ENCODE measurements around the gene FOXF1. TPM values are rescaled to one million over a fixed set of nuclear protein-coding genes. Genes with fewer than 3 reads are reported as not detected.
A peak's percentile ranks its signal among the peaks of the same experiment; 100 is the strongest.

FOXF1 gene
- total RNA-seq, 6 experiments from 2014 or later = 12.5 to 20.5 (median 17.9) TPM

DNA sequence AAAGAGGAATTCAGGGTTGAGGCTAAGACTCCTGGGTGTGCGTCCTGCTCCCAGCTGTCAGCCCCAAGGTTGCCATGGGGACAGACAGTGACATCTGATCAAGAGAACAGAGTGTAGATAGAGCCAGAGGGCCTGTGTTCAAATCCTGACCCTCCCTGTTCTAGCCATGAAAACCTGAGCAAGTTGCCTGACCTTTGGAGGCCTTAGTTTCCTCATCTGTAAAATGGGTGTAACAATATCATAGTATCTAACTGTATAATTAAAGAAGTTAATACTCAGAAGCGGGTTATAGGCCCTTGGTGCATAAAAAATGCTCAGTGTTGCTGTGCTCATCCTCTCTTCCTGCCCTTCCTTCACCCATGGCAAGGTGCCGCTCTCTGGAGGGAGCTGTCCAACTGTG is 28.7 kb upstream of the FOXF1 start:
- Mint-ChIP-seq H3K4me3 (no peak overlapping the region), H3K9me3 (peaks cover 12% of the 10 kb centered on the region), H3K27me3 (ENCODE audit: insufficient read depth) (peaks cover 39% of the 10 kb centered on the region), H3K36me3 (ENCODE audit: low read depth) (0 out of 2 replicates have a peak, but pooled peaks cover 10% of the 10 kb centered on the region), H3K27ac (no peak overlapping the region), H3K4me1 (ENCODE audit: low read depth) (peaks cover 29% of the 10 kb centered on the region)
- TF ChIP-seq, protein P1, sequence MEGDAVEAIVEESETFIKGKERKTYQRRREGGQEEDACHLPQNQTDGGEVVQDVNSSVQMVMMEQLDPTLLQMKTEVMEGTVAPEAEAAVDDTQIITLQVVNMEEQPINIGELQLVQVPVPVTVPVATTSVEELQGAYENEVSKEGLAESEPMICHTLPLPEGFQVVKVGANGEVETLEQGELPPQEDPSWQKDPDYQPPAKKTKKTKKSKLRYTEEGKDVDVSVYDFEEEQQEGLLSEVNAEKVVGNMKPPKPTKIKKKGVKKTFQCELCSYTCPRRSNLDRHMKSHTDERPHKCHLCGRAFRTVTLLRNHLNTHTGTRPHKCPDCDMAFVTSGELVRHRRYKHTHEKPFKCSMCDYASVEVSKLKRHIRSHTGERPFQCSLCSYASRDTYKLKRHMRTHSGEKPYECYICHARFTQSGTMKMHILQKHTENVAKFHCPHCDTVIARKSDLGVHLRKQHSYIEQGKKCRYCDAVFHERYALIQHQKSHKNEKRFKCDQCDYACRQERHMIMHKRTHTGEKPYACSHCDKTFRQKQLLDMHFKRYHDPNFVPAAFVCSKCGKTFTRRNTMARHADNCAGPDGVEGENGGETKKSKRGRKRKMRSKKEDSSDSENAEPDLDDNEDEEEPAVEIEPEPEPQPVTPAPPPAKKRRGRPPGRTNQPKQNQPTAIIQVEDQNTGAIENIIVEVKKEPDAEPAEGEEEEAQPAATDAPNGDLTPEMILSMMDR (IDR thresholded peaks at IDR 0.05) = no peak
- DNase-seq = no peak

DNA sequence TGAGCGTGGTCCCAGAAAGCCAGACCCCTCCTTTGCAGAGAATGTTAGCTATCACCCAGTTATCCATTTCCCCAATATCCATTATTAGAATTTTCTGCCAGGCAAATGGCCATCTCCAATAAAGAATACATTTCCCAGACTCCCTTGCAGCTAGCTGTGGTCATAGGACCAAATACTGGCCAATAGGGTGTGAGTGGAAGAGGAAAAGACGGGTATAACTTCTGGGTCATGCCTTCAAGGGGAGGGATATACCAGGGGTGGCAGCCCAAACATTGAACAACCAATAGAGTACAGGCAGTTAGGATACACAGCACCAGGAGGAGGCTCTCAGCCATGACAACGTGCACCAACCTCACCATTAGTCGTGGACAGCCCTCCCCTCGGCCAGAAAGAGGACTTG is 26.1 kb upstream of the FOXF1 start:
- peaks cover 6% of the 10 kb centered on the region for H3K4me1 Mint-ChIP-seq (ENCODE audit: low read depth)
- H3K4me3 Mint-ChIP-seq = no peak overlapping the region
- 0 out of 2 replicates have a peak, but pooled peaks cover 12% of the 10 kb centered on the region for H3K36me3 Mint-ChIP-seq (ENCODE audit: low read depth)
- peaks cover 50% of the 10 kb centered on the region for H3K27me3 Mint-ChIP-seq (ENCODE audit: insufficient read depth)
- TF ChIP-seq, protein P1 (IDR thresholded peaks at IDR 0.05) = no peak
- peaks cover 12% of the 10 kb centered on the region for H3K9me3 Mint-ChIP-seq
- no peak overlapping the region for H3K27ac Mint-ChIP-seq
- DNase-seq = no peak

DNA sequence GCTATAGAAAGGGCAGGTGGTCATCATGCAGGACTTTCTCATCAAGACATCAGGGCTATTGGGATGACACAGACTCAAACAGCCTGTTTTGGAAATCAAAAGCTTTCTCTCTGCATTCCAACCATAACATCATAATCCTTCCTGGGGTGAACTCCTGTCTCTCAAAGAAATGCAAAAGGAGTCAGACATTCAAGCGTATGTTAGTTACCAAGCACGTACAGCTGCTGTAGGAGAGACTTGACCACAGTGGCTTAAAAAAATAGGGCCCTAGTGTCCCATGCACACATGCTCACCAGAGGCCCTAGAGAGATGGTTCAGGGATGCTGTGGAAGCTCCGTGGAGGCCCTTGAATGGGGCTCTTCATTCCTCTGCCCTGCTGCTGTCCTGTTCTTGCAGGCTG is 24.6 kb upstream of the FOXF1 start:
- TF ChIP-seq, protein P1 (IDR thresholded peaks at IDR 0.05) = no peak
- 0 out of 2 replicates have a peak, but pooled peaks cover 16% of the 10 kb centered on the region for H3K36me3 Mint-ChIP-seq (ENCODE audit: low read depth)
- peaks cover 2% of the 10 kb centered on the region for H3K4me1 Mint-ChIP-seq (ENCODE audit: low read depth)
- no peak for DNase-seq
- no peak overlapping the region for H3K27ac Mint-ChIP-seq
- peaks cover 53% of the 10 kb centered on the region for H3K27me3 Mint-ChIP-seq (ENCODE audit: insufficient read depth)
- H3K9me3 Mint-ChIP-seq = peaks cover 17% of the 10 kb centered on the region
- no peak overlapping the region for H3K4me3 Mint-ChIP-seq

DNA sequence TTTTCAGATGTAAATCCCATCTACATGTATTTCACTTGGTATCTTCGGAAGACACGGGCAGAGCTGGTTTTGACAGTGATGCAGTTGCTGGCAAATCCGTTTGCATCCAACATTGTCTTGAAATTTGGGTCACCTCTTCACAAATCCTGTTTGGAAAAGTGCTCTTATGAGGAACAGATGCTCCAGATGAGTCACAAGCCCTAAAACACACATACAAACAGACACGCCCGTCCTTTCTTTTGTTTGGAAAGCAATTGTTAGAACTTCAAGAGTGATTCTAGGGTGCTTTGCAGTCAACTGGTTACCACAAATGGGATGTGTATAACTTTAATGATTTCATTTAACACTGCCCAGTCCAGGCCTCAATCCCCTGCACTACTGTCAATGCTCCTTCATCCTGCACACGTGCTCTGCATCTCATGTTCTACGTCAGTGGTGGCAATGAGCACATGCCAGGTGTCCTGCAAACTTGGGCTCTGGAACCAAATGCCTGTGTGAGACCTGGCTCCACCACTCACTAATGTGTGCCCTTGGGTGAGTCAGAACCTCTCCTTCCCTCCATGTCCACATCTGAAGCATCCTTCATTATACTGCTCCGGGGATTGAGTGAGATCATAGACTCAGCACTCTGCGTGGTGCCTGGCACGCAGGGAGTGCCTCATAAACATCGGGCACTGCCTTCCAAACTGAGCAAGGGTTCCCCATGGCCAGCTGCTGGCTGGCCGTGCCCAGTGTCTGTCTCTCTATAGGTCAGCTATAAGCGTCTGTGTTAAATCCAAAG is 19.3 kb upstream of the FOXF1 start:
- H3K36me3 Mint-ChIP-seq (ENCODE audit: low read depth) = 0 out of 2 replicates have a peak, but pooled peaks cover 6% of the 10 kb centered on the region
- peaks cover 11% of the 10 kb centered on the region for H3K4me1 Mint-ChIP-seq (ENCODE audit: low read depth)
- peaks cover 77% of the 10 kb centered on the region for H3K27me3 Mint-ChIP-seq (ENCODE audit: insufficient read depth)
- no peak overlapping the region for H3K27ac Mint-ChIP-seq
- H3K4me3 Mint-ChIP-seq = no peak overlapping the region
- peak; percentile 8 for DNase-seq
- TF ChIP-seq, protein P1 (IDR thresholded peaks at IDR 0.05) = no peak
- H3K9me3 Mint-ChIP-seq = peaks cover 5% of the 10 kb centered on the region

DNA sequence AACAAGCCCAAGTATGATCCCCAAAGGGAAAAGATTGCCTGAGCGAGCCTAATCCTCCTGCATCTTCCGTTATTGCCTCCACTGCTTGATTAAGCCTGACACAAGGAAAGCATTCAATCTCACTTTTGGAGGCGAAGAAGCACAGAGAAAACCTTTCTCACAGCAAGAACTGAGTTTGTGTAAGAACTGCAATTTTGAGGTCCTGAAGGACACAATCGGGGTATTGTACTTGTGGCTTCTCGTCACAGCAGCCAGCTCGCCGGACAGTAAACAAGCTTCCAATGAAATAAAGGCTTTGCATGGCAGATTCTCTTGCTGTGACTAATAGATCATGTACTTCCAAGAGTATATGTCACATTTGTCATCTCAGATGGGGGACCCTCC is 18.7 kb upstream of the FOXF1 start:
- Mint-ChIP-seq H3K27me3 (ENCODE audit: insufficient read depth) (peaks cover 78% of the 10 kb centered on the region), H3K9me3 (peaks cover 5% of the 10 kb centered on the region), H3K4me3 (no peak overlapping the region), H3K27ac (no peak overlapping the region), H3K4me1 (ENCODE audit: low read depth) (peaks cover 11% of the 10 kb centered on the region), H3K36me3 (ENCODE audit: low read depth) (0 out of 2 replicates have a peak, but pooled peaks cover 6% of the 10 kb centered on the region)
- DNase-seq = no peak
- TF ChIP-seq, protein P1 (IDR thresholded peaks at IDR 0.05) = no peak
